Measurements from ENCODE around the gene ATG2B. TPM values are rescaled to one million over a fixed set of nuclear protein-coding genes. Genes with fewer than 3 reads are reported as not detected.
A peak's percentile ranks its signal among the peaks of the same experiment; 100 is the strongest.

The ATG2B gene
- total and polyA plus RNA-seq, 3 donors from 2014 or later, result 42.7 to 74.9 (median 44.8) TPM

GRCh38 chr14:96297000-96297399, 66.1 kb downstream of the ATG2B start:
- no peak overlapping the region for H3K4me3 ChIP-seq
- no peaks in the 10 kb centered on the region for H3K4me1 ChIP-seq
- H3K27ac ChIP-seq, result no peak overlapping the region
- H3K9me3 ChIP-seq, result no peaks in the 10 kb centered on the region
- H3K27me3 ChIP-seq, result no peaks in the 10 kb centered on the region
- TF ChIP-seq CTCF (IDR thresholded peaks at IDR 0.05) (peak in 1 of 3 experiments; percentile 59), POLR2A (IDR thresholded peaks at IDR 0.05) (no peak)
- no peak for DNase-seq
- 92 to 95% methylated on average over 2 of the region's 2 CpGs for WGBS, 2 donors
- no peaks in the 10 kb centered on the region for H3K36me3 ChIP-seq (ENCODE audit: low read depth, missing control alignments)
- intact Hi-C loops (cut with DNase I; ENCODE audit: low total_unique reads), result no loop called here

- intact Hi-C loops (cut with DNase I; ENCODE audit: low total_unique reads), result no loop called here
- H3K27ac ChIP-seq, result no peak overlapping the region
Measured at GRCh38 chr14:96294246-96294645, 68.9 kb downstream of the ATG2B start.

GRCh38 chr14:96287856-96288255, 75.3 kb downstream of the ATG2B start:
- no peak overlapping the region for H3K27ac ChIP-seq
- H3K27me3 ChIP-seq, result no peaks in the 10 kb centered on the region
- no peaks in the 10 kb centered on the region for H3K36me3 ChIP-seq (ENCODE audit: low read depth, missing control alignments)
- DNase-seq, result no peak
- H3K9me3 ChIP-seq, result no peaks in the 10 kb centered on the region
- no peaks in the 10 kb centered on the region for H3K4me1 ChIP-seq
- WGBS, 2 donors, result 95 to 96% methylated on average over 1 of the region's 1 CpG
- H3K4me3 ChIP-seq, result no peak overlapping the region
- no peak for TF ChIP-seq POLR2A (IDR thresholded peaks at IDR 0.05)
- TF ChIP-seq CTCF (IDR thresholded peaks at IDR 0.05), result no peak
- intact Hi-C loops (cut with DNase I; ENCODE audit: low total_unique reads), result loop anchor here (10.0 kb wide), 1 partner anchor 127 kb away; no protein-coding TSS in a partner anchor

More at GRCh38 chr14:96294246-96294645, 68.9 kb downstream of the ATG2B start:
- DNase-seq, result no peak
- Histone ChIP-seq H3K4me1 (no peaks in the 10 kb centered on the region), H3K9me3 (no peaks in the 10 kb centered on the region), H3K36me3 (ENCODE audit: low read depth, missing control alignments) (no peaks in the 10 kb centered on the region), H3K4me3 (no peak overlapping the region), H3K27me3 (no peaks in the 10 kb centered on the region)
- whole genome bisulfite sequencing, 2 donors, result 85 to 87% methylated on average over 7 of the region's 7 CpGs
- TF ChIP-seq POLR2A (IDR thresholded peaks at IDR 0.05) (no peak), CTCF (IDR thresholded peaks at IDR 0.05) (no peak)

- TF ChIP-seq POLR2A (IDR thresholded peaks at IDR 0.05) (no peak), CTCF (IDR thresholded peaks at IDR 0.05) (no peak)
- DNase-seq, result no peak
- no peaks in the 10 kb centered on the region for H3K4me1 ChIP-seq
- H3K27ac ChIP-seq, result no peak overlapping the region
- H3K27me3 ChIP-seq, result no peaks in the 10 kb centered on the region
- no peak overlapping the region for H3K4me3 ChIP-seq
- 96 to 98% methylated on average over 1 of the region's 1 CpG for WGBS, 2 donors
- intact Hi-C loops (cut with DNase I; ENCODE audit: low total_unique reads), result loop anchor here (10.0 kb wide), 1 partner anchor 129 kb away; no protein-coding TSS in a partner anchor
- H3K9me3 ChIP-seq, result no peaks in the 10 kb centered on the region
- no peaks in the 10 kb centered on the region for H3K36me3 ChIP-seq (ENCODE audit: low read depth, missing control alignments)
Measured at GRCh38 chr14:96286251-96286650, 76.9 kb downstream of the ATG2B start.

GRCh38 chr14:96285667-96286066, 77.5 kb downstream of the ATG2B start:
- DNase-seq, result no peak
- WGBS, 2 donors, result 76 to 78% methylated on average over 17 of the region's 17 CpGs
- Histone ChIP-seq H3K4me3 (no peak overlapping the region), H3K36me3 (ENCODE audit: low read depth, missing control alignments) (no peaks in the 10 kb centered on the region), H3K27ac (no peak overlapping the region), H3K4me1 (no peaks in the 10 kb centered on the region), H3K9me3 (no peaks in the 10 kb centered on the region), H3K27me3 (no peaks in the 10 kb centered on the region)
- TF ChIP-seq CTCF (IDR thresholded peaks at IDR 0.05) (no peak), POLR2A (IDR thresholded peaks at IDR 0.05) (no peak)
- intact Hi-C loops (cut with DNase I; ENCODE audit: low total_unique reads), result loop anchor here (10.0 kb wide), 1 partner anchor 129 kb away; no protein-coding TSS in a partner anchor
